Middle frontal gyrus (tissue), 1 donor: ENCODE data around the gene HMCN1.
"Not testable (repeated sequence)": the region's sequence is repeated elsewhere in the genome, so short reads cannot be mapped to it uniquely, and the experiment has no call there.

Source experiments
- DNase-seq: peaks from one replicate; pipeline ENCODE4 v3.0.0-alpha.2; 2015; ENCODE audit warnings: low spot score; ENCODE audit errors: extremely low spot score

Gene HMCN1

DNA sequence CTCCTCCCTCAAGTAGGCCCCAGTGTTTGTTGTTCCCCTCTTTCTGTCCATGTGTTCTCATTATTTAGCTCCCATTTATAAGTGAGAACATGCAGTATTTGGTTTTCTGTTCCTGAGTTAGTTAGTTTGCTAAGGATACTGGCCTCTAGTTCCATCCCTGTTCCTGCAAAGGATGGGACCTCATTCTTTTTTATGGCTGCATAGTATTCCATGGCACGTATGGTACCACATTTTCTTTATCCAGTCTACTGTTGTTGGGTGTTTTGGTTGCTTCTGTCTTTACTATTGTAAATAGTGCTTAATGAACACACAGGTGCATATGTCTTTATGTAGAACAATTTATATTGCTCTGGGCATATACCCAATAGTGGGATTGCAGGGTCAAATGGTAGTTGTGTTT, 408.0 kb downstream of the HMCN1 start:
- no peak for DNase-seq

DNA sequence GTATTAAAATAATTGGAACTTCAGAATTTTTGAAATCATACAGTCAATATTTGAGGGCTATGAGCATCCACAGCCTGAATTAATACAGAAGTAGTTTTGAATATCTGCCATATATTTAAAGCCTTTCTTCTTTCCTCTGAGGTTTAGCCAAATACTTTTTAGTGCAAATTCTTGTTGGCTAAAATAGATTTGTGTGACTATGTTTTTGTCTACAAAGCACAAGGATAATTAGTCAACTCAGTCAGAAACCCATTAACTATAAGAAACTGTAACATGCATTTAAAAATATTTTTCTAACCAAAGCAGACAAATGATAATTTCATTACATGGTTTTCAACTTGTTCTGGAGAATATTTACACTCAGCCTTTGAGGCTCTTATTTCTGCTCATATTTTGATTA, 408.7 kb downstream of the HMCN1 start:
- DNase-seq: no peak

DNA sequence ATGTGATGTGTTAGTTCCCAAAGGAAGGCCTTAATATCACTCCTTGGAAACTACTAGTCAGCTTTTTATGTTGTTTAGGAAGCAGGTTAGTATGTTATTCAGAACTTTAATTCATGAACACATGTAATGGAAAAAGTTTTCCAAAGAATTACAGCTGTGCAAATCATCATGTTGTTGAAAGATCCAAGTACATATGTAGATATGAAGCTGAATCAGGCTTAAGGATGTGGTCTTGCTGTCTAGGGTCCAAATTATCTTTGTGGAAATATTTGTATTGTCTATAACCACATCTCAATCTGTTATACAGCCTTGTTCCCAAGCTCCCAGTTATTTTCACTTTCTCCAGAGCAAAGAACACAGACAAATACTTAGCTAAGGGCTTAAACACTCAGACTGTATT, 409.3 kb downstream of the HMCN1 start:
- DNase-seq: no peak

DNA sequence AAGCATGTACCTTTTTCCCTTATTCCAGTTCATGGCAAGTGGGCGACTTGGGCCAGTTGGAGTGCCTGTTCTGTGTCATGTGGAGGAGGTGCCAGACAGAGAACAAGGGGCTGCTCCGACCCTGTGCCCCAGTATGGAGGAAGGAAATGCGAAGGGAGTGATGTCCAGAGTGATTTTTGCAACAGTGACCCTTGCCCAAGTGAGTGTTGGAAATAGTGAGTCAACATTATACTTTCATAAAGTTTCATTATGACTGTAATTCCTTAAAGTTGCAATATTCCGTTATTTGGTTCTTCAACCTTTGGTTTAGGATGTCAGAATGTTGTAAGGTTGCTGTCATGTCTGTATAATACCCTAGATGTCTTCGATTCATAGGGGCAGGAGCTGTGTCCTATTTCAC, 410.3 kb downstream of the HMCN1 start:
- no peak for DNase-seq

DNA sequence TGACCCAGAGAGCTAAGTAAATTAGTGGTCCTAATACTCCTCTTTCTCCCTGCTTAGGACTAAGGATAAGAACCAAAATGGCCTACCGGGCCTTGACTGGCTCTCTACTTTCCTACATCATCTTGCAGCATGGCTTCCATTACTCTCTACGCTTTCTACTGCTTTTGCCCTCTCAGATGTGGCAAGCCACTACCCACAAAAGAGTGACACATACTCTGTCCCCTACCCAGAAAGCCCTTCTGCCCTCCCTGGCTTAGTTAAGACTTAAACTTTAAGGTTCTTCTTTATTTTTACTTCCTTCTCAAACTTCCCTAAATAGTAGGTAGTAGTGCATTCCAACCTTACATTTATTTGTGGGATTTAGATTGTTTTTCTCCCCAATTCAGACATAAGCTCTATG, 412.8 kb downstream of the HMCN1 start:
- no peak for DNase-seq

DNA sequence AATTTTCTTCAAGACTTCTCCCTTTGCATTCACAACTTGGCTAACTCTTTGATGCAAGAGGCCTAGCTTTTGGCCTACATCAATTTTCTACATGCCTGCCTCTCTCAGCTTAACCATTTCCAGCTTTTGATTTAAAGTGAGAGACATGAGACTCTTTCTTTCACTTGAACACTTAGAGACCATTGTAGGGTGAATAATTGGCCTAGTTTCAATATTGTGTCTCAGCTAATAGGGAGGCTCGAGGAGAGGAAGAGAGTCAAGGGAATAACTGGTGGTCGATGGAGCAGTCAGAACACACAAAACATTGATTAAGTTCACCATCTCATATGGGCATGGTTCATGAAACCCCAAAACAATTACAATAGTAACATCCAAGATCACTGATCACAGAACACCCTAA, 415.4 kb downstream of the HMCN1 start:
- no peak for DNase-seq

DNA sequence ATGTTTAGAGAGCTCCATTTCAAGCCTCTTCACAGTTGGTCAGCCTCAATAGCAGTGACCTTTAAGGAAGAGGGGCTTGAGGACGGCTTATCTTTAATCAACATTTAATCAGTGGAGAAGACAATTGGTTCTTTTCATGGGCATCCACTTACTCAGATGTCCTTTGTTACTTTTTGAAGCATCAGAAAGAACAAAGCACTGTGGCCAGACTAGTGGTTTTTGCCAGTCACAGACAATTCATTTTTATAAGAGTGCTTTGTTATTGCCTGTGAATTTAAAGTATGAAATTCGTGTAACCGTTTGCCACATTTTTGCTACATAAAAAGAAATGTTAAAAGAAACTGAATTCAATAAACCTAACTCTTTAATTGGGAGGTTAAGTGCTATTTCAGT, 418.0 kb downstream of the HMCN1 start:
- no peak for DNase-seq

DNA sequence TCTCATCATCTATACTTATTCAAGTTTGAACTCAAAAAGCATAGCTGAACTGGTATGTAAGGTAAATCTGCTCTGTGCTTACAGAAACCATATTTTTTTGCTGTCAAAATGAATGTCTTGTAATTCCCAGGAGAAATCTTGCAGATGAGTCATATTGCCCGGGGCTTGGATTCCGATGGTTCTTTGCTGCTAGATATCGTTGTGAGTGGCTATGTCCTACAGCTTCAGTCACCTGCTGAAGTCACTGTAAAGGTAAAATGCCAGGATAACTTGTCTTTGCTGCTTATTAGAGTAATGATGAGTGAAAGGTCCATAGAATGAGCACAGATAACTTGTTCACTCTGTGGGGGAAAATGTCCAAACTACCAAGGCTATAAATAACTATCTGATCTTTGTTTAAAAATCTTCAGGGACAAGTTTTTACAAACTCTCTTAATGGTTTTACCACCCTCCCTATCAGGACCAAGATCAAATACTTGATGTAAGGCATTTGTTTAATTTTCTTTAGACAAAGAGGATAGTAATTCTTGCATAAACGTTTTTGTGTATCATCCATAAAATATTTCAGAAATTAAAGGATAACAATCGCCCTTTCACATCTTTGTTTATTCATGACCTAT, 418.5 kb downstream of the HMCN1 start:
- DNase-seq: no peak

DNA sequence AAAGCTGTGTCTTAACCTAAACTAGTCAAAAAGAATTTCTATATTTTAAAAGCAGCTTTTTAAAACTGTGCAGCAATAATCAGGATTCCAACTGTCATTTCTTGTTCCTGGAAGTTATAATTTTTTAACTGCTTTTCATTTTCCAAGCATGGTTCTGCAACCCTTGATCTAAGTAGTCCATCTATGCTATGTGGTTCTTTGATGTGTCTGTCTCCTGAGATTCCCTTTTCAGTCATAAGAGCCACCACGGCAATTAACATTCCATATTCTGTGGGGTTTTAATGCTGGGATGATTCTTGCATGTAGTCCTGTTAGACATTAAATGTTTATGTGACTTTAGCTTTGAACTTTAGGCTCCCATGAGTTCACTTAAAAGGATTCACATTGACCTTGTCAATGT, 420.5 kb downstream of the HMCN1 start:
- no peak for DNase-seq

DNA sequence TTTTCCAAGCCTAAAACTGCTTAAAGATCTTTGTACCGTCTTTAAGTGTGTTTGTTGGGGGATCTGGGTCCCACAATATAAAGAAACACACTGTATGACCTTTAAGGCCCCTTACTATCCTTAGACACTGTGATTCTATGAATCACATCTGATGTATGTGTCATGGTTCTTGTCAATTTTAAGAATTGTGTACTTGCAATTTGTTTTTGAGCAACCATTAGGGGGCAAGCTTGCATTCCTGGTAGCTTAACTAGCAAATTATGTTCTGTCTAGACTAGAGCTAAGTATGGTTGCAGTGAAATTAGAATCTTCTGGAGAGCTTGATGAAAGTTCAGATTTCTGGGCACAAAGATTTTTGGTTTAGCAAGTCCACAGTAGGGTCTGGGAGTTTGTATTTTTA, 421.4 kb downstream of the HMCN1 start:
- no peak for DNase-seq

DNA sequence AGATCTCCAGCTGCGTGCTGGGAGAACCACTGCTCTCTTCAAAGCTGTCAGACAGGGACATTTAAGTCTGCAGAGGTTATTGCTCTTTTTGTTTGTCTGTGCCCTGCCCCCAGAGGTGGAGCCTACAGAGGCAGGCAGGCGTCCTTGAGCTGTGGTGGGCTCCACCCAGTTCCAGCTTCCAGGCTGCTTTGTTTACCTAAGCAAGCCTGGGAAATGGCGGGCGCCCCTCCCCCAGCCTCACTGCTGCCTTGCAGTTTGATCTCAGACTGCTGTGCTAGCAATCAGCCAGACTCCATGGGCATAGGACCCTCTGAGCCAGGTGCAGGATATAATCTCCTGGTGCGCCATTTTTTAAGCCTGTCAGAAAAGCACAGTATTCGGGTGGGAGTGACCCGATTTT, 428.7 kb downstream of the HMCN1 start:
- DNase-seq: not testable (repeated sequence)

DNA sequence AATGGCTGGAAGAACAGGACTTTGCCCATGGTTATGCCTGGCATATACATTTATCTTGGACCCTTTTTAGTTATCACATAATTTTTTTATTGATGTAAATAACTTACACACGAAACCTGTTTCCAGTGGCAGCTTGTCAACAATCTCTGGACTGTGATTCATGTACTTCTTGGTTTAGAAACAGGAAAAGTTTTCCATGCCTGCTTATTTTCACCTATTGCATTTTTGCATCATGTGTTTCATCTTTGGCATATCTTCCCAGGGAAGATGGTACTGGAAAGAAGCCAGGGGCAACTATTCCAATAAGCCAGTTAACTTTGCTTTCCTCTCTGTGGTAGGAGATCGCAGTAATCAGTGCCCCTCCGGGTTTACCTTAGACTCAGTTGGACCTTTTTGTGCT, 430.6 kb downstream of the HMCN1 start:
- no peak for DNase-seq

DNA sequence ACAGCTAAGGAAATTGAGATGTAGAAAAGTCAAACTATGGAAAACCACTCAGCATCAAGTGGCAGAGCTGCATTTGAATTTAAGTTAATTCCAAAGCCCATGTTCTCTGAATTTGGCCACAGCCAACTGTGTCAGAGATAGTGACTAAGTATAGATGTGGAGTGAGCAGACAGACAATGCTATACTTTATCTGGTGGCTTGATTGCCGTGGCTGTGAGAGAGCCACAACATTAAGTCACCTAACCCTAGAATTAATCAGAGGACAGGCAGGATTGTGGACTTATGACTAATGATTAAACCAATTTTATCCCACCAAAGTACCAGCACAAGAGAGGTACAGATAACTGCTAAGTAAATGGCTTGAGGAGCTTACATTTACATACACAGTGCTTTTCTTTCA, 431.1 kb downstream of the HMCN1 start:
- DNase-seq: no peak

DNA sequence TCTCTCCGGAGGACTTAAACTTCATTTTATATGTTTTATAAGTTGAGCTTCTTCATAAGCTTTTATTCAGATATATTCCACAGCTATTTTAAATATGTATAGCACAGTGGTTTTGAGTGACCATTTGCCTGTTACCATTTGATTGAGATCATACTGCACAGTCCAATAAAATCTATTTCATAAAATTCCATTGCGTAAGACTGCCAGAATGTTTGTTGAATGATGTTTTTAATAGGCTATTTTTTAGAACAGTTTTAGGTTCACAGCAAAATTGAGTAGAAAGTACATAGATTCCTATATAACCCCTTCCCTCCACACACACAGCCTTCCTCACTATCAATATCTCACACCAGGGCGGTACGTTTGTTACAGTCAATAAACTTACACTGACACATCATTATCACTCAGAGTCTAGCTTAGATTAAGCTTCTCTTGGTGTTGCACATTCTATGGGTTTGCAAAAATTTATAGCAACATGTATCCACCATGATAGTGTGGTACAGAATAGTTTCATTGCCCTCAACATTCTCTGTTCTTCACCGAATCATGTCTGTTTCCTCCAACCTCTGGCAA, 433.0 kb downstream of the HMCN1 start:
- no peak for DNase-seq

DNA sequence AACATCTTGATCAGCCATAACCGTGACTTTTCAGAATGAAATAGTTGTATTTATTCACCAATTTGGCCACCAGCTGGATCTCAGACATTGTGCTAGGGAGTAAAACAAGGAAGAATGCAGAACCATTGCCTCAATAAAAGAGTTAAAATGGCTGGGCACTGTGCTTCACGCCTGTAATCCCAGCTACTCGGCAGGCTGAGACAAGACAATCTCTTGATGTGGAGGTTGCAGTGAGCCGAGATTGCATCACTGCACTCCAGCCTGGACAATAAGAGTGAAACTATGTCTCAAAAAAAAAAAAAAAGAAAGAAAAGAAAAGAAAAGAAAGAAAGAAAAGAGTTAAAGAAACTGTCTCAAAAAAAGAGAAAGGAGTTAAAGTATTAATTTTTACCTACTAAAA, 441.4 kb downstream of the HMCN1 start:
- no peak for DNase-seq

DNA sequence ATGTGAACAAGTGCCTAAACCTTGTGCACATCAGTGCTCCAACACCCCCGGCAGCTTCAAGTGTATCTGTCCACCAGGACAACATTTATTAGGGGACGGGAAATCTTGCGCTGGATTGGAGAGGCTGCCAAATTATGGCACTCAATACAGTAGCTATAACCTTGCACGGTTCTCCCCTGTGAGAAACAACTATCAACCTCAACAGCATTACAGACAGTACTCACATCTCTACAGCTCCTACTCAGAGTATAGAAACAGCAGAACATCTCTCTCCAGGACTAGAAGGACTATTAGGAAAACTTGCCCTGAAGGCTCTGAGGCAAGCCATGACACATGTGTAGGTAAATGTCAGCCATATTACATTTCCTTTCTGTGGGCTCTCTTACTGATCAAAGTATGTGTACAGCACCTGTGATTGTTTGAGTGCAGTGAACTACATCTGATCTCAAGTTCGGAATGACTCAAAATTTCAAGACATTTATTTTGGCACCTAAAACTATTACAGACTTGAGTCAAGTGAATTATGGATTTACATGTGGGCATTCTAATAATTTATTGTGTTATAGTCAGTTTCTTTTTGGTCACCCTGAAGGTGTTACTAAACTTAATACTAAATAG, 444.3 kb downstream of the HMCN1 start:
- no peak for DNase-seq

DNA sequence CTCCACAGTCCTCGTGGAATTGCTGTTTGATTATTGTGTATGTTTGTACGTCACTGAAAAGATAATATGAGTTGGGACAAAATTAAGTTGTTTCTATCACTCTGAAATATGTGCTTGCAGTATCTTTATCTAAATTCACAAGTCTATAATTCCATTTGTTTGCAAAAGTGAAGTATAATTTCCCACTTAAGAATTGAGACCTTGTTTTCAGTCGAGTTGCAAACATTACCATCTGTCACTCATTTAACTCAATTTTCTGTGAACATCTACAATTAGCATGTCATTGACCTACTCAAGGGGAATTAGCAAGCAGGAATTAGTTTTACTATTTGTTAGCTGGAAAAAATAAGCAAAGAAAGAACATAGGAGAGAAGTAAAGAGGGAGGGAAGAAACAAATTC, 445.0 kb downstream of the HMCN1 start:
- no peak for DNase-seq

DNA sequence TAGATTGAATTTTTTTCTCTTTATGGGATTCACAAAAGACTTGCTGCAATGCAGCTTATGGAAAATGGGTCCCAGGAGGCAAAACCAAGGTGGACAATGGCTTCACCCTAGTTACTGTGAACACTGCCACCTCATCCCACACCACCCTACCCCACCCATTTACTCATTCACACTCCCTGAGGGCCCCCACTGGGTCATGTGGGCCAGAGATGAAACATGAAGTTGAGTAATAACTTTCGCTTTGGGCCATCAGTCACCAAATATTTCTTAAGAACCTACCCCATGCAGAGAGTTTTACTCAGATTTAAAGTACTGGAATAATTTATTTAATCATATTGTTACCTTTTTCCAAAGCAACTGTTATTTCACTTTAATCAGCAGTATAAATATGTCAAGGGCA, 449.0 kb downstream of the HMCN1 start:
- DNase-seq: no peak

DNA sequence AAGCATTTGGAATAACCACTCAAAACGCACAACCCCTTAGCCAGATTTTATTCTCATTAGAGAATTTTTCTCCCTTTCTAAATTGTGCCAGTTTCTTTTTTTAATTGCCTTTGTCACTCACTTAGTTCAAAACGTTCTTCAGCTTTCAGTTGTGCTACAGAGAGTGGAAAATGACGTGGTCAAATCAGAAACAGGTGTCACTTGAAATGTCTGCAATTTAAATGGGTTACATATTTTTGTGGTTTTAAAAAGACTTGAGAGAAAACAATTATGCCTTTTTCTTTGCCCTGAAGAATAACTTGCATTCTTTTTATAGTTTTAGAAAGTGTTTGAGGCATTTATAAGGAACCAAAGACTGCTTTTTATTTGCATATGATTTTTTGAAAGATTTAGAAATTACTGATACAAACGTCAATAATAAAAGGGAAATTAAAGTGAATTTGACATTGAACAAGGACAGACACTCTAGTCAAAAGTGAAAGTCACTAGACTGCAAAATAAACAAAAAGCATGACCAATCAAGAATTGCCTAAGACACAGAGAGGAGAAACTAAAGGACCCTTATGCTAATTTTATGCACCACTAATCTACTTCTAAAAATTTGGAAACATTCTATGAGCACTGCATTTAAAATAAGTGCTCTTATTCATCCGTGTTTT, 449.9 kb downstream of the HMCN1 start:
- DNase-seq: no peak

DNA sequence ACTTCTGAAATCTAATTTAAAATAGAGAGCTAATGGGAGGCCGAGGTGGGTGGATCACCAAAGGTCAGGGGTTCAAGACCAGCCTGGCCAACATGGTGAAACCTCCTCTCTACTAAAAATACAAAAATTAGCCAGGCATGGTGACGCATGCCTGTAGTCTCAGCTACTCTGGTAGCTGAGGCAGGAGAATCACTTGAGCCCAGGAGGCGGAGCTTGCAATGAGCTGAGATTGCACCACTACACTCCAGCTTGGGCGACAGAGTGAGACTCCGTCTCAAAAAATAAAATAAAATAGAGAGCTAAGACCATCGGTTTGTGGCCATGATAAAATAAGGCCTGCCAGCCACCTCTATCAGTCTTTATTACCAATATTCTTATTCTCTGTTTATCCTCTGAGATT, 452.1 kb downstream of the HMCN1 start:
- not testable (repeated sequence) for DNase-seq

DNA sequence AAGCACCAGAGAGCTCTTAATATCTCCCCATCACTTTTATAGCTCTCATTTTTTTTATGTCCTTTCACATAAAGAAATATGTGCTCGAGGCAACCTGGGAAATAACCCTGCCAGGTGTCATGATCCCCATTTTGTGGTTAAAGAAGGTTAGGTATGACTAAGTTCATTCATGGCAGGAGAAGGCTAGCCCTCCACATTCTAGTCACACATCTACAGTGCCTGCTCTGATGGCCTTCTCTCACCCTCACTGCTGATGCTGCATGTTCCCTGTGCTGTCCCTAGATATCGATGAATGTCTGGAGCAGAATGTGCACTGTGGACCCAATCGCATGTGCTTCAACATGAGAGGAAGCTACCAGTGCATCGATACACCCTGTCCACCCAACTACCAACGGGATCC, 453.4 kb downstream of the HMCN1 start:
- no peak for DNase-seq

DNA sequence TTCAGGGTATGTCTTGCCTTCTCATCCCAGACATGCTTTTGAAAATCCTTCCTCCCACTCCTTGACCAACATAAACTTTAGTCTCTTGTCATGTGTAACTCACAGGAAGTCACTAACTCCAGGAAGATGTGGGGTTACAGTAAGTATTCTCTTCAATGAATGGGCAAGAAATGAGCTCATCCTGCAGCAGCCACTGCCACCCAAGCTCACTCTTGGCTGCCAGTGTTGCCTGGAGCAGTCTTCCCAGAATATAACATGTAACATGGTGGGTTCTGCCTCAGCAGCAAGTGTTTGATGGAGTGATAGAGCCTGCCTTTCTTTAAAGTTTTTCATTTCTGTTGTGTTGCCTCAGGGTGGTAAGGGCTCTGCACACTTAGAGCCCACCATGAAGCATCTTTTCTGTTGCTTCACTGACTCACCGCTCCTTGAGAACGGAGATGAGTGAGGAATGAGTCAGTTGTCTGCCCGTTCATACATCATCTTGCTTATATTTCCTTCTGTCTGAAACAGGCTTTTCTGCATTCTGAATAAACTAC, 453.9 kb downstream of the HMCN1 start:
- no peak for DNase-seq

DNA sequence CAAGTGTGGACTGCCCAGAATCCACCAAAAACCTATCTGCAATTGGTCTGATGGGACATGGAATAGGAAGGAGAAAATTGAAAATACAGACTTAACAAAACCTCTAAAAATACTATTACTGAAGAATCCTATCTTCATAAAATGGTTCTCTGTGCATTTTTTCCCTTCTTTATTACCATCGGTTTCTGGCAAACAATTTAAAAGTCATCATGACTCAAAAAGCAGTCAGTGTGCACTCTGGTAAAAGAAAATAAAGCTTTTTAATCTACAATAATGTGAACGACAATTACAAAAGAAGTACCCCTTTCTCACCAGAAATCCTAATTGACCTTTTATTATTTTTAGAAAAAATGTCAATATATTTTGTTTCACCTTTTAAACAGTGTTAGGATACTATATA, 454.5 kb downstream of the HMCN1 start:
- DNase-seq: no peak
